Activated T-helper 1 cell treated with Interleukin-2 at 50 U/mL for 16 hours (primary cell): Measurements from ENCODE around the gene BRD3OS.
"Not testable (repeated sequence)": the region's sequence is repeated elsewhere in the genome, so short reads cannot be mapped to it uniquely, and the experiment has no call there.

ENCODE experiments used
- DNase-seq: peaks from one replicate; pipeline ENCODE4 v3.0.0-alpha.2; 2020; ENCODE audit warnings: low read depth

The BRD3OS gene

GRCh38 chr9:133988771-133989170 lies 36.5 kb upstream of the BRD3OS start:
- not testable (repeated sequence) for DNase-seq

- DNase-seq = no peak
Measured at GRCh38 chr9:133989625-133990365, 35.5 kb upstream of the BRD3OS start.

- no peak for DNase-seq
Measured at GRCh38 chr9:133990366-133991213, 34.7 kb upstream of the BRD3OS start.

- DNase-seq = no peak
Measured at GRCh38 chr9:133991214-133991921, 33.9 kb upstream of the BRD3OS start.

GRCh38 chr9:133991964-133992779 lies 33.1 kb upstream of the BRD3OS start, which contains the start of gene VAV2:
Gene VAV2 (minus strand): TSS chr9:133992324. CDS start chr9:133992278, 46 bp downstream.
- DNase-seq = peak; percentile 1

GRCh38 chr9:133992780-133993634 lies 32.3 kb upstream of the BRD3OS start:
- peak; percentile 61 for DNase-seq

GRCh38 chr9:133993635-133994253 lies 31.5 kb upstream of the BRD3OS start:
- DNase-seq = no peak

- peak; percentile 60 for DNase-seq
Measured at GRCh38 chr9:133994353-133995011, 30.8 kb upstream of the BRD3OS start.

- DNase-seq = no peak
Measured at GRCh38 chr9:133995012-133995896, 30.0 kb upstream of the BRD3OS start.

- DNase-seq = no peak
Measured at GRCh38 chr9:133996531-133997520, 28.5 kb upstream of the BRD3OS start.

GRCh38 chr9:133997584-133997983 lies 27.7 kb upstream of the BRD3OS start:
- no peak for DNase-seq

- no peak for DNase-seq
Measured at GRCh38 chr9:133998915-133999595, 26.2 kb upstream of the BRD3OS start.

- DNase-seq = no peak
Measured at GRCh38 chr9:133999851-134000265, 25.4 kb upstream of the BRD3OS start.

GRCh38 chr9:134002796-134003195 lies 22.5 kb upstream of the BRD3OS start:
- no peak for DNase-seq

- DNase-seq = no peak
Measured at GRCh38 chr9:134003237-134003636, 22.0 kb upstream of the BRD3OS start.

- no peak for DNase-seq
Measured at GRCh38 chr9:134004131-134004873, 21.0 kb upstream of the BRD3OS start.
